Smooth muscle cell (in vitro differentiated cells): ENCODE measurements around the gene RGS5. TPM values are rescaled to one million over a fixed set of nuclear protein-coding genes. Genes with fewer than 3 reads are reported as not detected.

Experiments used
- DNase-seq: peaks from one replicate; lab custom pipeline; 2025; ENCODE audit not compliant: unreplicated experiment; lab: John Stamatoyannopoulos, UW
- H2AFZ ChIP-seq: fragments of 200-600 bp; sonication (generic); 2 replicates; pipeline ENCODE4 v1.6.0; 2016; ENCODE audit warnings: antibody characterized with exemption, low read depth, mild to moderate bottlenecking
- H3F3A ChIP-seq: fragments of 200-600 bp; sonication (generic); 2 replicates; pipeline ENCODE4 v1.6.0; 2017; ENCODE audit warnings: antibody characterized with exemption, low read depth
- H3K27ac ChIP-seq: fragments of 200-600 bp; sonication (generic); 2 replicates; pipeline ENCODE4 v1.5.1; 2016; ENCODE audit warnings: low read depth, mild to moderate bottlenecking
- H3K27me3 ChIP-seq: fragments of 200-600 bp; sonication (generic); 2 replicates; pipeline ENCODE4 v1.6.1; 2016; ENCODE audit warnings: low read depth, mild to moderate bottlenecking
- H3K36me3 ChIP-seq: fragments of 200-600 bp; sonication (generic); 2 replicates; pipeline ENCODE4 v1.5.1; 2016; ENCODE audit warnings: low read depth
- H3K4me1 ChIP-seq: fragments of 200-600 bp; sonication (generic); 2 replicates; pipeline ENCODE4 v1.5.1; 2016; ENCODE audit warnings: low read depth
- H3K4me2 ChIP-seq: fragments of 200-600 bp; sonication (generic); 2 replicates; pipeline ENCODE4 v1.6.0; 2016; ENCODE audit warnings: mild to moderate bottlenecking
- H3K4me3 ChIP-seq: fragments of 200-600 bp; sonication (generic); 2 replicates; pipeline ENCODE4 v1.5.1; 2016; ENCODE audit warnings: mild to moderate bottlenecking
- H3K79me2 ChIP-seq: fragments of 200-600 bp; sonication (generic); 2 replicates; pipeline ENCODE4 v1.6.0; 2016; ENCODE audit warnings: low read depth, mild to moderate bottlenecking
- H3K9ac ChIP-seq: fragments of 200-600 bp; sonication (generic); 2 replicates; pipeline ENCODE4 v1.6.0; 2016; ENCODE audit warnings: low read depth
- H3K9me3 ChIP-seq: fragments of 200-600 bp; sonication (generic); replicated peaks from 2 replicates; pipeline ENCODE4 v1.5.1; 2016; ENCODE audit warnings: low read depth
- H4K20me1 ChIP-seq: fragments of 200-600 bp; sonication (generic); 2 replicates; pipeline ENCODE4 v1.6.0; 2016; ENCODE audit warnings: low read depth
- WGBS: methylation state at CpG from one replicate; pipeline ENCODE4 v1.1.7; 2016; ENCODE audit warnings: low lambda C conversion rate; 5-methylcytosine and 5-hydroxymethylcytosine counted together
- polyA plus RNA-seq: library from polyadenylated mRNA; unstranded; fragments of >200 nt; fragmentation: Nextera tagmentation; extraction: Ambion mirVana; gene quantifications from 2 replicates; pipeline ENCODE4 v1.2.1, GENCODE V29; 2016
- total RNA-seq: library from RNA; depleted of rRNA; stranded (reverse); fragments of >200 nt; gene quantifications from 2 replicates; pipeline ENCODE4 v1.2.3, GENCODE V29; 2014
- TF ChIP-seq, protein P1 (sequence below): fragments of 200-600 bp; sonication (generic); IDR thresholded peaks from 2 replicates; pipeline ENCODE4 v1.5.1; 2017; ENCODE audit warnings: borderline replicate concordance, mild to moderate bottlenecking, antibody characterized with exemption; ENCODE audit not compliant: insufficient read depth, poor library complexity, severe bottlenecking

The RGS5 gene
- total and polyA plus RNA-seq, 2 experiments from 2014 or later = 1.9 to 49.1 TPM

DNA sequence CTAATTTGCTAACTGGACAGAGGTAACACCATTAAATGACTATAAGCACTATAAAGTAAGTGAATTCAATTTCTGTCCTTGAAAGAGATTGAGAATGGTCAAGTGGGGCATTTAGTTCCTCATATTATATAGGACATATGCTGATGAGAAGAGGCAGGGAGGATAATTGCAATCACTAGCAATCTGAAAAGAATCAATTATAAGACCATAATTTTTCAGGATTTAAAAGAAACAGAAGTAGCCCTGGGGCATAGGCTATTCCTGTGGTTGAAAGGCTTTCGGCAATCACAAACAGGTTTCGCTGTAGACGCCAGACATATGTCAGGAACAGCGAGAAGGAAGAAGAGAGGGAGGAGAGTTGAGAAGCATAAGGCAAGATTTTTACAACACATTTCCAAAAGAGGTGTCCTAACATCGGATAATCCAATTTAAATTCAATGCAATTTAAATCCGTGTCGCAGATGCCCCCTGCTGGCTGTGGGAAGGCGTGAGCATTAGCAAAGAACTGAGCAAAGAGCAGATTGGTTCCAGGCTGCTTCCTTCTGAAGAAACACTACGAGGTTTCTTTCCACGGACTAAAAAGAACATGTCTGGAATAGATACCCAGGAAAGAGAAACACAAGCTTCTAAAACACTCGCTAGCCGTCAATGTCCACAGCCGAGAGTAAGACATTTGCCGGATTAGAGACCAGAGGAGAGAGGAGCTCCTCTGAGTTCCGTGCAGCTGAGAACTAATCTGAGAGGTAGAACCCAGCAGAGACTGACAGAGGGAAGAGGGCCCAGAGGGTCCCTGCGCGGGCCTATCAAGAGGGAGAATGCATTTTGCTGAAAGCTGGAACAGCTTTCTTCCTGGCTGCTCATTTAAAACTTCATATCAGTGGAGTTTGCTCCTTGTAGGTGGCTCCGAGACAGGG is 27.9 kb downstream of the RGS5 start:
- H3K4me2 ChIP-seq = peak overlapping the region; percentile 70
- no peaks in the 10 kb centered on the region for H3K9me3 ChIP-seq
- peak; percentile 7 for DNase-seq
- H3K27ac ChIP-seq = no peak overlapping the region
- H3K9ac ChIP-seq = no peak overlapping the region
- H3K79me2 ChIP-seq = no peaks in the 10 kb centered on the region
- no peaks in the 10 kb centered on the region for H3K27me3 ChIP-seq
- no peaks in the 10 kb centered on the region for H3K36me3 ChIP-seq
- TF ChIP-seq, protein P1, sequence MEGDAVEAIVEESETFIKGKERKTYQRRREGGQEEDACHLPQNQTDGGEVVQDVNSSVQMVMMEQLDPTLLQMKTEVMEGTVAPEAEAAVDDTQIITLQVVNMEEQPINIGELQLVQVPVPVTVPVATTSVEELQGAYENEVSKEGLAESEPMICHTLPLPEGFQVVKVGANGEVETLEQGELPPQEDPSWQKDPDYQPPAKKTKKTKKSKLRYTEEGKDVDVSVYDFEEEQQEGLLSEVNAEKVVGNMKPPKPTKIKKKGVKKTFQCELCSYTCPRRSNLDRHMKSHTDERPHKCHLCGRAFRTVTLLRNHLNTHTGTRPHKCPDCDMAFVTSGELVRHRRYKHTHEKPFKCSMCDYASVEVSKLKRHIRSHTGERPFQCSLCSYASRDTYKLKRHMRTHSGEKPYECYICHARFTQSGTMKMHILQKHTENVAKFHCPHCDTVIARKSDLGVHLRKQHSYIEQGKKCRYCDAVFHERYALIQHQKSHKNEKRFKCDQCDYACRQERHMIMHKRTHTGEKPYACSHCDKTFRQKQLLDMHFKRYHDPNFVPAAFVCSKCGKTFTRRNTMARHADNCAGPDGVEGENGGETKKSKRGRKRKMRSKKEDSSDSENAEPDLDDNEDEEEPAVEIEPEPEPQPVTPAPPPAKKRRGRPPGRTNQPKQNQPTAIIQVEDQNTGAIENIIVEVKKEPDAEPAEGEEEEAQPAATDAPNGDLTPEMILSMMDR = peak; percentile 91
- peaks cover 11% of the 10 kb centered on the region for H3K4me1 ChIP-seq
- peaks cover 8% of the 10 kb centered on the region for H3F3A ChIP-seq
- WGBS = 47% methylated on average over 18 of the region's 18 CpGs
- no peak overlapping the region for H3K4me3 ChIP-seq
- peak overlapping the region; percentile 83 for H2AFZ ChIP-seq
- no peaks in the 10 kb centered on the region for H4K20me1 ChIP-seq

DNA sequence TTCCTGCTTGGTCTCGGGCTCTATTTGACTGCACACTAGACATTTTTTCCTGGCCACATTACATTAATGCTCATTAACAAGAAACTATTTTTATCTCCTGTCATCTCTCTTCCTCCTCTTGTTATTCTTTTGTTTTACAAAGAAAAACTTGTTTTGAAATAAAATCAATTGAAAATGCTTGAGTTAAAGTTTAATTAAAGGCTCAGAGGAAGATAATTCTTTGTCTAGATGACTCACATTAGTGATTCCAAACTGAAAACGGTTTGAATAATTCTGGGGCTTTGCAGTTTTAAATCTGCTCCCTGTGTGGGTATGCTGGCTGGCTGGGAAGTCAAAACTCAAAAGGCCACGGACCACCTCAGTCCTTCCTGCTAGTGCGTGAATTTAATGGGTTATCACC is 29.6 kb downstream of the RGS5 start:
- Histone ChIP-seq H2AFZ (no peak overlapping the region), H3K9ac (no peak overlapping the region)

DNA sequence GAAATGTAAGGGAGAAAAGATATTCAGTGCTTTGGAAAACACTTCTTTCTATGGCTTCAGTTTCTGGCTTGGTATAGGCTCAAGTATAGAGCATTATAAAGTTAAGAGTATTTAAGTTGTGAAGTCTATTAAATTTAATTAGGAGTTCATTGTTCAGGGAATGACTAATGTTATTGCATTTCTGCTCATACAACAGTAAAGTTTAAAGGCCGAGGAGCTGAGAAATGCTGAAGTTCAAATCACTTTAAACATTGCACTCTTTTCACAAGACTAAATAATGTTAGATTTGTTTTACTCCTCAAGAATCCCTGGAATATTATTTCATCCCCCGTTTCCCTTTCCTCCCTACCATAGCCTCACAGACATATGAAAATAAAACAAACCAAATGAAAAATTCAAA is 30.1 kb downstream of the RGS5 start:
- no peak overlapping the region for H3K4me3 ChIP-seq
- H3K27me3 ChIP-seq = no peaks in the 10 kb centered on the region
- H4K20me1 ChIP-seq = no peaks in the 10 kb centered on the region
- H3K79me2 ChIP-seq = no peaks in the 10 kb centered on the region
- H3F3A ChIP-seq = peaks cover 9% of the 10 kb centered on the region
- no peak overlapping the region for H2AFZ ChIP-seq
- peaks cover 11% of the 10 kb centered on the region for H3K4me1 ChIP-seq
- TF ChIP-seq, protein P1 = no peak
- no peaks in the 10 kb centered on the region for H3K9me3 ChIP-seq
- no peak for DNase-seq
- no peaks in the 10 kb centered on the region for H3K36me3 ChIP-seq
- H3K9ac ChIP-seq = no peak overlapping the region
- WGBS = 41% methylated on average over 2 of the region's 2 CpGs
- peak overlapping the region; percentile 77 for H3K4me2 ChIP-seq
- peak overlapping the region; percentile 54 for H3K27ac ChIP-seq

More for the DNA sequence above, 29.6 kb downstream of the RGS5 start:
- Histone ChIP-seq H3K27me3 (no peaks in the 10 kb centered on the region), H3K27ac (peak overlapping the region; percentile 54), H3K4me3 (no peak overlapping the region), H3K36me3 (no peaks in the 10 kb centered on the region), H4K20me1 (no peaks in the 10 kb centered on the region), H3K4me1 (peaks cover 11% of the 10 kb centered on the region), H3K79me2 (no peaks in the 10 kb centered on the region), H3K4me2 (peak overlapping the region; percentile 77), H3K9me3 (no peaks in the 10 kb centered on the region), H3F3A (peaks cover 8% of the 10 kb centered on the region)
- 33% methylated on average over 4 of the region's 4 CpGs for WGBS
- no peak for DNase-seq
- TF ChIP-seq, protein P1 = no peak
